ENCODE data around the gene FAM161B. TPM values are rescaled to one million over a fixed set of nuclear protein-coding genes. Genes with fewer than 3 reads are reported as not detected.

Gene FAM161B
- total and polyA plus RNA-seq, 2 of the 4 experiments (the other 2 are of a cell fraction): 1.9 to 2.5 TPM

DNA sequence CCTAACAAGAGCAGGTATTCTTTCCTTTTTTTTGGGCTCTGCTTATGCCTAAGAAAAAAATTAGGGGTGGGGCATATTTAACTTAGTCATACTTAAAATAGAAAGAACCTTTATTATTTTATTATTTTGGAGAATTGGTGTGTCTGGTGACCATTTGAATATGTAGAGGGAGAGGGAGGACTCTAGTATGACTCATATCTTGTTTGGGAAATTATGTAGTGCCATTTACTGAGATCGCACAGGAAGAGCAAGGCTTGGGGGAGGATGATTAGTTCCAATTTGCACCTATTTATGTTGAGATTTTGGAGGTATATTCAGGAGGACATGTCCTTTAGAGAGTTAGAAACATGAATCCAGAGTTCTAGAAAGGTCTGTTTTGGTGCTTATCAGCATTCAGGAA, 53.4 kb downstream of the FAM161B start:
- no peak overlapping the region for H4K91ac ChIP-seq (ENCODE audit: insufficient read depth, low read depth, low read length)
- no peak overlapping the region for H3K9ac ChIP-seq (ENCODE audit: low read depth, low read length)
- WGBS, 2 experiments (ENCODE audit: extremely low coverage in 2 of 2, insufficient read length in 1 of 2): no CpG with 5 or more reads among the region's 1 CpG
- H3K27ac ChIP-seq (ENCODE audit: insufficient read depth, low read length): no peak overlapping the region
- H3K4me2 ChIP-seq (ENCODE audit: low read depth, low read length): no peak overlapping the region
- H3K9me1 ChIP-seq (ENCODE audit: insufficient read depth, low read length): no peaks in the 10 kb centered on the region; the same call in 1 of the 2 replicates
- H3K9me3 ChIP-seq (ENCODE audit: control insufficient read depth, insufficient read depth, low read length): no peaks in the 10 kb centered on the region
- H4K5ac ChIP-seq (ENCODE audit: low read depth, low read length): no peak overlapping the region
- no peak overlapping the region for H2BK15ac ChIP-seq (ENCODE audit: low read depth, low read length)
- no peak overlapping the region for H4K8ac ChIP-seq (ENCODE audit: low read depth in 2 of 2, low read length in 2 of 2)
- H3K14ac ChIP-seq (replicated peaks; ENCODE audit: low read depth, low read length): no peak overlapping the region
- in situ Hi-C loops (cut with MboI; ENCODE audit: low sequenced_read_pairs) (no loop called here), dilution Hi-C loops (cut with HindIII; ENCODE audit: low sequenced_read_pairs, unreplicated experiment) (no loop called here), intact Hi-C loops (cut with micrococcal nuclease) (no loop called here)
- peaks cover 34% of the 10 kb centered on the region for H3K36me3 ChIP-seq (ENCODE audit: control insufficient read depth, insufficient read depth, low read length)
- H3K23ac ChIP-seq (ENCODE audit: low read depth, low read length): no peak overlapping the region
- no peak overlapping the region for H2AK5ac ChIP-seq (ENCODE audit: low read depth, low read length)
- CTCF ChIA-PET: no interaction called here
- no peak overlapping the region for H2AFZ ChIP-seq (replicated peaks; ENCODE audit: low read length, poor library complexity)
- POLR2A ChIA-PET (ENCODE audit: unreplicated experiment): no interaction called here
- H2AK9ac ChIP-seq (replicated peaks; ENCODE audit: low read depth, low read length, poor library complexity): no peak overlapping the region
- BruUV-seq (replicated peaks): no TSS peak
- H2BK5ac ChIP-seq (ENCODE audit: low read depth, low read length, poor library complexity, severe bottlenecking): peak overlapping the region; percentile 36
- no peak overlapping the region for H3K18ac ChIP-seq (ENCODE audit: low read depth, low read length)
- no peak overlapping the region for H2BK120ac ChIP-seq (ENCODE audit: low read depth, low read length)
- H2BK20ac ChIP-seq (ENCODE audit: low read depth, low read length): no peak overlapping the region
- peaks cover 10% of the 10 kb centered on the region; the same call in 1 of the 2 replicates for H4K20me1 ChIP-seq (ENCODE audit: insufficient read depth, low read length)
- H3K4me1 ChIP-seq (ENCODE audit: control insufficient read depth, insufficient read depth, low read length): no peaks in the 10 kb centered on the region
- 0 out of 2 replicates have a peak overlapping the region, but pooled peaks have one; percentile 12 for H3K56ac ChIP-seq (ENCODE audit: extremely low read depth, insufficient read depth, low read length)
- ATAC-seq (ENCODE audit: low read depth): peak; percentile 37
- TF ChIP-seq BHLHE40 (IDR thresholded peaks at IDR 0.05; ENCODE audit: low read depth, low read length) (0 out of 2 replicates have a peak, but pooled peaks have one; percentile 12), FOS (IDR thresholded peaks at IDR 0.05; ENCODE audit: low read depth, low read length) (0 out of 2 replicates have a peak, but pooled peaks have one; percentile 16), USF2 (IDR thresholded peaks at IDR 0.05; ENCODE audit: low read depth, low read length) (no peak)
- H3K4me3 ChIP-seq (ENCODE audit: insufficient read depth, low read depth, low read length): no peak overlapping the region
- no peak overlapping the region for H3K4ac ChIP-seq (ENCODE audit: low read depth, low read length)
- peaks cover 26 to 39% of the 10 kb centered on the region in 2 experiments for H3K79me1 ChIP-seq (ENCODE audit: low read depth in 1 of 2, low read length in 2 of 2)
- no peaks in the 10 kb centered on the region for H3K27me3 ChIP-seq (ENCODE audit: control insufficient read depth, insufficient read depth, low read length)
- DNase-seq: peak; percentile 26

All from IMR-90 (cell line).